HG02938 (cell line): Measurements from ENCODE around the gene STK32C.
A peak's percentile ranks its signal among the peaks of the same experiment; 100 is the strongest.
"Not testable (repeated sequence)": the region's sequence is repeated elsewhere in the genome, so short reads cannot be mapped to it uniquely, and the experiment has no call there.

Experiments
- ATAC-seq: cut with Tn5 transposase; IDR thresholded peaks from one replicate; pipeline ENCODE4 v1.9.1; 2021; ENCODE audit warnings: mild to moderate bottlenecking, moderate library complexity; ENCODE audit not compliant: unreplicated experiment

Gene STK32C

DNA sequence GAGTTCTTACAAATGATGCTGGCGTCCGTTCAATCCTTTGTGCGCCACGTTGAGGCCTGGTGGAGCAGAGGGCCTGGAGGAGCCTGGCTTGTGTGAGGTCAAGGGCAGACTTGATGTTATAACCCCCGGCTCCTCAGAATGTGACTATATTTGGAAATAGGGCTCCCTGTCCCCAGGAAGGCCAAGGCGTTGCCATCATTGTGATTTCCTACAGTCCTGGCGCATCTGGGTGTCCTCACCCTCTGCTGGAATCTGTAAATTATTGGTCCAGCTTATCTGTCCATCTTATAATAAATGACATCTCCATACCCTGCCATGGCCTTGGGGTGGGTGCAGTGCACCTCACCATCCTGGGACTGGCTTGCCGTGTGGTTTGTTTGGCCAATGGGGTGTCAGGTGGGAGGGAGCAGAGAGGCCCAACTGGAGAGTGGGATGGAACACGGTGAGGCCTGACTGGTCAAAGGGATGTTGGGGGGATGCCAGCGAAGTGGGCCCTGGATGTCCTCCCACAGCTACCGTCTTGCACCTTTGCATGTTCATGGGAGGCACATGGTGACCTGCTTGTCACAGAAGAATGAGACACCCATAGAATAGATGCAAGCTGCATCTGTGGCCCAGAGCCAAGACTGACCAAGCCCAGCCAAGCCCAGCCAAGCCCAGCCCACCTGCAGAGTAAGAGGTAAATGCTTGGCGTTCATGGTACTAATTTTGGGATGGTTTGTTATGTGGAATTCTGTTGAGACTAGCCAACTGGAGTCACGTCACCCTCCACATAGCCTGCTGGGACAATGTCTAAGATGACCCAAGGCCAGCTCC is 13.1 kb upstream of the STK32C start:
- ATAC-seq, result no peak

- peak; percentile 99 for ATAC-seq
Measured at GRCh38 chr10:132319853-132320653, 12.3 kb upstream of the STK32C start.

DNA sequence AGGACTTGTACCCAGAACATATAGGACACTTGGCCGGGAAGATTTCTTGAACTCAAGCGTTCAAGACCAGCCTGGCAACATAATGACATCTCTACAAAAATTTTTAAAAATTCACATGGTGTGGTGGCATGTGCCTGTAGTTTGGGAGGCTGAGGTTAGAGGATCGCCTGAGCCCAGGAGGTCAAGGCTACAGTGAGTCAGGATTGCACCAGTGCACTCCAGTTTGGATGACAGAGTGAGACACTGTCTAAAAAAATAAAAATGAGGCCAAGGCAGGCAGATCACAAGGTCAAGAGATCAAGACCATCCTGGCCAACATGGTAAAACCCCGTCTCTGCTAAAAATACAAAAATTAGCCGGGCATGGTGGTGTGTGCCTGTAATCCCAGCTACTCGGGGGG is 9.7 kb upstream of the STK32C start:
- ATAC-seq, result not testable (repeated sequence)

GRCh38 chr10:132316133-132316532 is 8.4 kb upstream of the STK32C start:
- no peak for ATAC-seq

GRCh38 chr10:132314881-132315280 is 7.1 kb upstream of the STK32C start:
- ATAC-seq, result not testable (repeated sequence)

DNA sequence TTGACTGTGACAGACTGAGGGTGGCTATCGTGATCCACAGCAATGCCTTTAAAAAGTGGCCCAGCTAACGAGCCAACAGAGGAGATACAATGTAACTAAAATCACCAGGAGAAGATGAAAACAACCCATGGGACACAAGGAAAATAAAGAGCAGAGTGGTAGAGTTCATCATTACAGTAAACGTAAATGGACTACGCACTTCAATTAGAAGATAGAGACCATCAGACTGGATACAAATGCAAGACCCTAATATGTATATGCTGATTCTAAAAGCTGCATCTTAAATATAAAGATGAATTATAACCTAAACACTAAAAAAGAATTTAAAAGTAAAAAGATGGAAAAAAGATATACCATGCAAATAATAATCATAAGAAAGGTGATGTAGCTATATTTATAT is 6.6 kb upstream of the STK32C start:
- no peak for ATAC-seq

DNA sequence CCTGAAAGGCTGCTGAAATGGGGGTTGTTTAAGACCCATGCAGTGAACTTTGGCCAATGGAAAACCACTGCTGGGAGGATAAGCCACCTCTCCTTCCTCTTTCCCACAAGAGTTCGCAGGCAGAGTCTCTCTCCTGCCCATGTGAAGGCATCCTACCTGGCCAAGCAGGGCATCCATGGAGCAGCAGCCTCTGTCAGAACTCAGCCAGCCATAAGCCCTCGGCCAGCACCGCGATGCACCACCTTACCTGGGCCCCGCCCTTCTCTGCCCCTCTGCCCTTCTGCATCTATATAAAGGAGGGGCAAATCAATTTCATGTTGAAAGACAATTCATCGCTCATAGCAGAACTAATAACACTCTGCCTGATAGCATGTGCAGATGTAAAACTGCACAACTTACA is 6.1 kb upstream of the STK32C start:
- no peak for ATAC-seq

DNA sequence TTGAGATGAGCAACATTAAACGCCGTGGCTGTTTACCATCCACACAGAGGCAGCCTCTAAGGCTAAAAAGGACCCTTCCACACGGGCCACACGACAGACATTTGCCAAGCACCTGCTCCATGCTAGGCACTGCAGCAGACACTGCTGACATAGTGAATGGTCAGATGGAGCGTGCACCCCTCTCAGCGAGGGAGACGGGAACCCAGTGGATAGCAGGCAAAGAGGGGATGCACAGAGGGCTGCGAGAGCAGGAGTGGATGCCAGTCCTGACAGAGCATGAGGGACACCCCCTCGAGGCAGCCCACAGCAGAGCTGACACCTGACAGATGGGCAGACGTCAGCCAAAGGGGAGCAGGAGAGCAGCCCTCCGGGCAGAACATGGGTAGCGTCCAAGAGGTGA is 5.6 kb upstream of the STK32C start:
- ATAC-seq, result no peak

GRCh38 chr10:132311338-132311939 is 3.7 kb upstream of the STK32C start:
- ATAC-seq, result no peak

DNA sequence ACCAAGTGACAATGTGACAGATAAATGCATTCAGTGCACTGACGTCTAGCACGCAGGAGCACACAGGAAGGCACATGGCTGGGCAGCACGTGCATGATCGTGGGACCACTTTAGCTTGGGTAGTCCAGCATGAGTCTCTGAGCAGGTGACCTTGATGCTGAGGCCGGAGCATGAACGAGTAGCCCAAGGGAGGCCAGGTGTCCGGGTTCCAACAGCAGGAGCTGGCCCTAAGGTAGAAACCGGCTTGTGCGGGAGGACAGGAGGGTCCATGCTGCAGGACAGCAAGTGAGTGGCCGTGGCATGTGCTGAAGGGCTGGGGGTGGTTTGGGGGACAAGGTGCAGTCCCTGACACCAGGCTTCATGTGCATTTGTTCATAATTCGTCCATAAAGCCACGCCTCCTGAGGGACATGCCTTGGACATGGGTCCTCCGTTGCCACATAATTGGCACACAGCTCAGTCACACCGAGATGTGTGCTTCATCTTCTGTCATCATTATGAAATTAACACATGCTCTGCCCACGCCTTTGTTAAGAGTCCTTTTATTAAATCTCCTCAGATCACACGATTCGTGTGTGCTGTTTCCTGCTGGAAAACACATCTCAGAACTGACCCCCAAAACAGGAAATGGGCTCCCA is 3.1 kb upstream of the STK32C start:
- ATAC-seq, result no peak

- no peak for ATAC-seq
Measured at GRCh38 chr10:132309879-132310591, 2.3 kb upstream of the STK32C start.

DNA sequence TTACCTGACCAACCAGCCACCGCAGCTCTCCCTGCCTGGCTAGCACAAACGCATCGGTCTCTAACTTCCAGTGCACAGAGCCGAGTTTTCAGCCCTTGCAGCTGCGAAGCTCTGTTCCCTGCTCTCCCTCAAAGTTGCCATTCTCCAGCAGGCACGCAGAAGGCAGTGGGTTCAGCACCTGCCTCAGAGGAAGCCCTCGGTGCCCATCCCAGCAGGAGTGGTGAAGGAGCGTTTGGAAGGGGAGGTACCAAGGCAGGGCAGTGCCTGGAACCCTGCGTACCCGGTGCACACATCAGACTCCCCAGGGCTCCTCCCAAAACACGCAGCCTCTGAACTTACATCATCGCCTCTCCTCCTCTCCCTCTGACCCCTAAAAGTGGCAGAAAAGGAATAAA is 1.7 kb upstream of the STK32C start:
- ATAC-seq, result no peak

DNA sequence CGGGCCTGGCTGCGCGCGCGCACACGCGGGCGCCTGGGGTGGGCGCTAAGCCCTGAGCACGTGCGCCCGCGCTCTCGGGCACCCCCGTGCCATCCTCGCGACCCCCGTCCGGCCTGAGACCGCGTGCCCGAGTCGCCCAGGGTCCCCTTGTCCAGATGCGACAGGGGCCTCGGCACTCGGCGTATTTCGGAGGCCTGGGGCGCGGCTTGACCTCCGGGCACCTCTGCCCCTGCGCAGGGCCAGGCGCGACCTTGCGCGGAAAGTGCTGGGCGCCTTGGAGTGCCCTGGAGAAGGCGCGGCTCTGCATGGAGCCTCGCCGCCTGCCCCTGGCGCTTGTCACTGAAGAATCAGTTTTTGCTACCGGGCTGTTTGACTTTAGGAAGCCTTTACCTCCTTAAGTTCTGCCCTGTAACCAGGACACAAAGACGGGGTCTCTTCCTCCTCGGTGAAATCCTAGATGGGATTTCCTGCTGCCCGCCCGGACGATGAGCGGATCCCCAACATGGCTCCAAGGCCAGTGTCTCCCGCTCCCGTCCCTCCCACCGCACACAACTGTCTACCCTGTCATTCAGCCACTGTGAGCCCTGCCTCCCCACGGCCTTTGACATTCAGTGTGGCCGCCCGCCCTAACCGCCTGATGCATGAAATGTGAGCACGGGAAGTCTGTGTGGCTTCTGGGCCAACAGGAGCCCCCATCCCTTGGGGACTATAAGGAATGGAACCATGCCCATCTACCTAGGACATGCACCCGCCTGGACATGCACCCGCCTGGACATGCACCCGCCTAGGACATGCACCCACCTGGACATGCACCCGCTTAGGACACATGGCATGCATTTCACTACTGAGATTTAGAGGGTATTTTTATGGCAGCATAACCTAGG is 1.1 kb upstream of the STK32C start:
- no peak for ATAC-seq

GRCh38 chr10:132306864-132307751 is 642 bp downstream of the STK32C start:
- peak; percentile 22 for ATAC-seq

- ATAC-seq, result no peak
Measured at GRCh38 chr10:132306343-132306685, 1.4 kb downstream of the STK32C start.

DNA sequence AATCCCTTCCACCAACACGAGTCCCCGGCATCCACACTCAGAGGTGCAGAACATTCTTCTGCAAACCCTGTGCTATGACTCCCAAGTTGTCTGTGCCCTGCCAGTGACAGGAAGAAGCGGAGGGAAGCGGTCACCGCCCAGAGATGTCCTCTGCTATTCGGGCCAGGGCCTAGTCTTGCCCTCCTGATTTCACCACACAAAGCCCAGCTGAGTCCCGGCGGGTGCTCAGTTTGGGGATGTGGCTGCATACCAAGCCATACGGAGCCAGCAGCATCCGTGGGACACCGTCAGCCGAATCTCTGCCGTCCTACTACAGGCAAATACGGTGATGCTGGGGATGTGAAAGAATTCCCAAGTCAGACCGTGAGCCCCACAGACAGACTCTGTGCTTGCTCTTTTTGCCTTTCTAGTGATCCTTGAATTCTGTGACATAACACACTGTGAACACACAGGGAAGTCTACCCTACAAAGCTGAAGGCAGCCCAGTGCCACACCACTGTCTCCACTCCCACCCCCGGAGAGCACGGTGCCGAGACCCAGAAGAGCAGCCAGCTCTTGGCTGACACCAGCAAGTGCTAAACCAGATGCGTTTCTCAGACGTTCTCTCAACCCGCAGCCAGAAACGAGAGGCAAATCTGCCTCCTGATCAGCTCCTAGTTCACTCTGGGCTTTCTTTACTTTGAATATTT is 2.0 kb downstream of the STK32C start:
- no peak for ATAC-seq

GRCh38 chr10:132304756-132305509 is 2.8 kb downstream of the STK32C start:
- ATAC-seq, result no peak
